ENCODE measurements around the gene STT3B. TPM values are rescaled to one million over a fixed set of nuclear protein-coding genes. Genes with fewer than 3 reads are reported as not detected.

Gene STT3B
- total RNA-seq, 4 donors from 2014 or later, result 69.5 to 97.0 (median 78.4) TPM

DNA sequence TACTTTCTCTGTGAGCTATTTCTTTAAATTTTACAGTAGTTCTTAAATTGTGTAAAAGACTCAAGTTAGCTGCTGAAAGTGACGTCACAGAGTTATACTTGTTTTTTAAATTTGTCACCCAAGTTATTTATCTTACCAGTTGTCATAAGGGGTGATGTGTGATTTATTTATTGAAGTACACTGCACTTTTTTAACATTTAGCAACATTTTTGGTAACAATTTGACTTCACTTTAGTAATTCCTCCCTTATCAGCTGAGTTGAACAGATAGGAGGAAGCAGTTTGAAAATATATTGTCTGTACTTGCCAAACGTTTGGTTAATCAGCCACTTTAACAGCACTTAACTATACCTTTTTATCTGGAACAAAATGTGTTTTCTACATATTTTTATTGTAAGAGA is 3.8 kb downstream of the STT3B start:
- H3K27me3 ChIP-seq, result no peaks in the 10 kb centered on the region
- peaks cover 54% of the 10 kb centered on the region for H3K4me1 ChIP-seq
- H3K4me3 ChIP-seq, result no peak overlapping the region
- TF ChIP-seq, protein P1, sequence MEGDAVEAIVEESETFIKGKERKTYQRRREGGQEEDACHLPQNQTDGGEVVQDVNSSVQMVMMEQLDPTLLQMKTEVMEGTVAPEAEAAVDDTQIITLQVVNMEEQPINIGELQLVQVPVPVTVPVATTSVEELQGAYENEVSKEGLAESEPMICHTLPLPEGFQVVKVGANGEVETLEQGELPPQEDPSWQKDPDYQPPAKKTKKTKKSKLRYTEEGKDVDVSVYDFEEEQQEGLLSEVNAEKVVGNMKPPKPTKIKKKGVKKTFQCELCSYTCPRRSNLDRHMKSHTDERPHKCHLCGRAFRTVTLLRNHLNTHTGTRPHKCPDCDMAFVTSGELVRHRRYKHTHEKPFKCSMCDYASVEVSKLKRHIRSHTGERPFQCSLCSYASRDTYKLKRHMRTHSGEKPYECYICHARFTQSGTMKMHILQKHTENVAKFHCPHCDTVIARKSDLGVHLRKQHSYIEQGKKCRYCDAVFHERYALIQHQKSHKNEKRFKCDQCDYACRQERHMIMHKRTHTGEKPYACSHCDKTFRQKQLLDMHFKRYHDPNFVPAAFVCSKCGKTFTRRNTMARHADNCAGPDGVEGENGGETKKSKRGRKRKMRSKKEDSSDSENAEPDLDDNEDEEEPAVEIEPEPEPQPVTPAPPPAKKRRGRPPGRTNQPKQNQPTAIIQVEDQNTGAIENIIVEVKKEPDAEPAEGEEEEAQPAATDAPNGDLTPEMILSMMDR (IDR thresholded peaks at IDR 0.05), result no peak
- TF ChIP-seq EP300 (IDR thresholded peaks at IDR 0.05), result no peak
- TF ChIP-seq POLR2A (IDR thresholded peaks at IDR 0.05), result no peak
- no peak for TF ChIP-seq POLR2AphosphoS5 (IDR thresholded peaks at IDR 0.05)
- H3K36me3 ChIP-seq, result no peaks in the 10 kb centered on the region
- DNase-seq (ENCODE audit: low spot score in 2 of 2), result no peak
- no peak overlapping the region for H3K27ac ChIP-seq
- H3K9me3 ChIP-seq, result no peaks in the 10 kb centered on the region
- WGBS, result 18% methylated on average over 2 of the region's 2 CpGs

DNA sequence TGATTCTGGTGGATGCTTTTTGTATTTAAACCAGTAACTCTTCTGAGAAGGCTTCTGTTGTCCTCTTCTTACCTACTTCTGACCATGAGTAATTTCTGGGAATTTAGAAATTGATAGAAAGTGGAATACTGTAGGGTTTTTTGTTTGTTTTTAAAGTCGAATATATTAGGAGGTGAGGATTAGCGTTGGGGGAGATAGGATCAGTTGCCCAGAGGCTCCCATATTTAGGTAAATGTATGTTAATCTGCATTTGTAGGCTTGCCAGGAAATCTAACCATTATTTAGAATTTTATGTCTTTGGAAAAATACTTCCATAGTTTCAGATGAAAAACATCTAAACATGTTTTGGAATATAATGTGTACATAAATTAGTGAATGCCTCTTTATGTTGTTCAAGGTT is 6.1 kb downstream of the STT3B start:
- H3K27me3 ChIP-seq, result no peaks in the 10 kb centered on the region
- TF ChIP-seq EP300 (IDR thresholded peaks at IDR 0.05), result no peak
- no peak for TF ChIP-seq POLR2AphosphoS5 (IDR thresholded peaks at IDR 0.05)
- TF ChIP-seq, protein P1 (IDR thresholded peaks at IDR 0.05), result no peak
- TF ChIP-seq POLR2A (IDR thresholded peaks at IDR 0.05), result no peak
- 52% methylated on average over 2 of the region's 2 CpGs for WGBS
- no peak overlapping the region for H3K4me3 ChIP-seq
- no peak for DNase-seq (ENCODE audit: low spot score in 2 of 2)
- no peak overlapping the region for H3K27ac ChIP-seq
- no peaks in the 10 kb centered on the region for H3K36me3 ChIP-seq
- peaks cover 64% of the 10 kb centered on the region for H3K4me1 ChIP-seq
- H3K9me3 ChIP-seq, result no peaks in the 10 kb centered on the region

DNA sequence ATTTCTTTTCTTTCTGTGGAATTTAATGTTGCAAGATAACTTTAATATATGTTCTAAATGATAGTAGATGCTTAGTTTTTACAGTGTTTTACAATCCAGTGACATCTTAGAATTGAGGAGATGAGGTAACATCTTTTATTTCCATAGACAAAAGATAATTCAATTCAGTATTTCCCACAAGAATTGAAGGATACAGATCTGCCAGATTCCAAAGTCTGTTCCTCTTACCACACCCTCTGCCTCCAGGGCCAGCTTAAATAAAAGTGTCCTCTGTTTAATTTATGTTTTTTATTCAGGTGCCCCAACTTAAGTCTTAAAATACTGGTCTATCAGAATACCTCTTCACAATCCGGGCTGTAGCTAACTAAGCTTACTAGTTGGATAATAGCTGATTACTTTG is 6.5 kb downstream of the STT3B start:
- Histone ChIP-seq H3K27ac (no peak overlapping the region), H3K36me3 (no peaks in the 10 kb centered on the region), H3K27me3 (no peaks in the 10 kb centered on the region), H3K9me3 (no peaks in the 10 kb centered on the region), H3K4me3 (no peak overlapping the region), H3K4me1 (peaks cover 64% of the 10 kb centered on the region)
- WGBS, result 49% methylated on average over 1 of the region's 1 CpG
- TF ChIP-seq POLR2AphosphoS5 (IDR thresholded peaks at IDR 0.05), result no peak
- no peak for TF ChIP-seq EP300 (IDR thresholded peaks at IDR 0.05)
- TF ChIP-seq, protein P1 (IDR thresholded peaks at IDR 0.05), result no peak
- no peak for TF ChIP-seq POLR2A (IDR thresholded peaks at IDR 0.05)
- DNase-seq (ENCODE audit: low spot score in 2 of 2), result no peak

DNA sequence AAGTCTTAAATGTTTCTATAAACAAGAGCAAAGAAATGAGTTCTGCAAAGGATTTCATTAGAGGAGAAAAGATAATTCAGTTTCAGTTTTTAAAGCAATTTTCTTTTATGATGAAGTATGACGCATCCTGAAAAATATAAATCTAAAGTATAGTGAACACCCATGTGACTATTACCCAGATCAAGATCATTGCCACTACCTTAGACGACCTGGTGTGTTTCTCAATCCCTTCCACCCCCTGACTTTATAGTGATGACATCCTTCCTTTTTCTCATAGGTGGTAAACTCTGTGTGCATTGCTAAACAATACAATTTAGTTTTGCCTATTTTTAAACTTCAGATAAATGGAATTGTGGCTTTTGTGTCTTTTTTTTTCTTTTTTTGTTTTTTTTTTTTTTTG is 8.4 kb downstream of the STT3B start:
- 47% methylated on average over 2 of the region's 2 CpGs for WGBS
- TF ChIP-seq POLR2A (IDR thresholded peaks at IDR 0.05) (no peak), POLR2AphosphoS5 (IDR thresholded peaks at IDR 0.05) (no peak), EP300 (IDR thresholded peaks at IDR 0.05) (no peak)
- TF ChIP-seq, protein P1 (IDR thresholded peaks at IDR 0.05), result no peak
- Histone ChIP-seq H3K9me3 (no peaks in the 10 kb centered on the region), H3K36me3 (no peaks in the 10 kb centered on the region), H3K27ac (no peak overlapping the region), H3K4me3 (no peak overlapping the region), H3K4me1 (peaks cover 64% of the 10 kb centered on the region), H3K27me3 (no peaks in the 10 kb centered on the region)
- no peak for DNase-seq (ENCODE audit: low spot score in 2 of 2)

DNA sequence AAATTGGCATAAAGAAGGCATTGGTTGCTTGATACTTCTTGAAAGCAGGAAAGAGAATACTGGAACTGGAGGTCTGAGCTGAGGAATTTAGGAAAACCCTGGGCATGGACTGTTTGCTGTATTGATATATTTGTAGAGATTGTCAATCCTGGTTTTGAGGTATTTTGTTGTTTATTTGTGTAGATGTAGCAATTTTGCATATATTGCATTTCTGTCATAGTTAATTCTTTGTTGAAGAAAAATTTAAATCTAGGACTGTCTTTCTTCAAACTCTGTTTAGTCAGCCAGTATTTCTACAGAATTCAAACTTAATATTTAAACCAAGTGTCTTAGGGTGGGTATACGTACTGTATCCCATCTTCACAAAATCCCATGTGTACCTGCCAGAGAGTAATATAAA is 9.5 kb downstream of the STT3B start:
- H3K4me1 ChIP-seq, result peaks cover 63% of the 10 kb centered on the region

More for the DNA sequence above, 9.5 kb downstream of the STT3B start:
- TF ChIP-seq POLR2AphosphoS5 (IDR thresholded peaks at IDR 0.05) (no peak), EP300 (IDR thresholded peaks at IDR 0.05) (no peak), POLR2A (IDR thresholded peaks at IDR 0.05) (no peak)
- TF ChIP-seq, protein P1 (IDR thresholded peaks at IDR 0.05), result no peak
- Histone ChIP-seq H3K36me3 (no peaks in the 10 kb centered on the region), H3K4me3 (no peak overlapping the region), H3K27me3 (no peaks in the 10 kb centered on the region), H3K27ac (no peak overlapping the region), H3K9me3 (no peaks in the 10 kb centered on the region)
- DNase-seq (ENCODE audit: low spot score in 2 of 2), result no peak
- WGBS, result 97% methylated on average over 1 of the region's 1 CpG

Measured in suprapubic skin (tissue), 4 donors.